ENCODE measurements around the gene LINGO3.
A peak's percentile ranks its signal among the peaks of the same experiment; 100 is the strongest.

GRCh38 chr19:2274931-2275535 lies 32.9 kb downstream of the LINGO3 start:
- TF ChIP-seq CTCF (IDR thresholded peaks at IDR 0.05) (peak in 3 of 4 experiments; percentile 19 to 64 (median 57)), POLR2AphosphoS5 (IDR thresholded peaks at IDR 0.05) (peak; percentile 6), POLR2A (IDR thresholded peaks at IDR 0.05) (no peak)
